HTERT RPE-1 (cell line): ENCODE measurements around the gene RDH16.
"Not testable (repeated sequence)": the region's sequence is repeated elsewhere in the genome, so short reads cannot be mapped to it uniquely, and the experiment has no call there.

Source experiments
- in situ Hi-C: fragments of 300-500 bp; cut with MboI; formaldehyde crosslinking; loops from 4 replicates; pipeline ENCODE4 v1.14.3; 2020; ENCODE audit warnings: low sequenced_read_pairs

RDH16 gene

GRCh38 chr12:56990648-56991318, 33.4 kb upstream of the RDH16 start:
- in situ Hi-C loops, result loop anchor here (25.0 kb wide), 1 partner anchor 228 kb away; the partner anchor contains the start of genes HSD17B6 and PRIM1

- in situ Hi-C loops, result loop anchor here (25.0 kb wide), 1 partner anchor 228 kb away; the partner anchor contains the start of genes HSD17B6 and PRIM1
These were observed 32.6 kb upstream of the RDH16 start for GRCh38 chr12:56989861-56990610.

DNA sequence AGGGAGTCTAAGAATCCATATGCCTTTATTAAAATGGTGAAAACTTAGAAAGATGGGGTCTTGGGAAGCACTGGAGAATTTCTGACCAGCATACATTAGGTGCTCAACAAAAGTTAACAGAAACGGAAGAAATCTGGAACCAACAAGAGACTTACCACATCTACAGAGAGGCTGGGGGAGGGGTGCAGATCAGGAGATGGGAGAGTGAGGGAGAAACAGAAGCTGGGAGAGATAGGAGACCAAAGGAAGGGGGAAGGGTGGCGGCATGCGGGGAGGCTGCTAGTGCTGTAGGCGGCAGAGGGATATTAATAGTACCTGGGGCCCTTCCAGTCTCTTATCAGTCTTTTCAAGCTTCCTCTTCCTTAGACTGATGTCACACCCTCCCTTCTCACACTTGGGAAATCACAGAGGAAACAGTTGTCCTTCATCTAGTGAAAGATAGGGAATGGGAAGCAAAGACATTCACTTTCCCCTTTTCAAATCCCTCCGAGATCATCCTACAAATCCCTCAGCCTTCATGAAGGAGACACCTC, 30.9 kb upstream of the RDH16 start:
- in situ Hi-C loops, result loop anchor here (25.0 kb wide), 1 partner anchor 226 kb away; the partner anchor contains the start of genes HSD17B6 and PRIM1

GRCh38 chr12:56987551-56988053, 30.2 kb upstream of the RDH16 start:
- in situ Hi-C loops, result loop anchor here (25.0 kb wide), 1 partner anchor 225 kb away; the partner anchor contains the start of genes HSD17B6 and PRIM1

DNA sequence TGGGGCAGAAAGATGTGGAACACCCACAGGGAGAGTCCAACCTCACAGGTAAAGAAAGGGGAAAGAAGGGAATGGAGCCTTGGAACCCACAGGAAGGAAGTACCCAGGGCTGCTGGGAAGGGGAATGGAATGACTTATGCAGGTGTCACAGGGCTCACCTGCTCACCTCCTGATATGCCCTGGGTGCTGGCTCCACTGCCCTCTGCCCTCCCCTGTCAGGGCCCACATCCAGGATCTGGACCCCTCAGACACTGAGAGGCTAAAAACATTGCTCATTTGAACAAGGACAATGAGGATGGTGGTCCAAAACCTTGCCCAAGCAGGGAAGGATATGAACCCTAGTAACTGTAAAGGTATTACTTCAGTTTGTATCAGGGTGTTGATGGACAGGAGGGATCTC, 29.6 kb upstream of the RDH16 start:
- in situ Hi-C loops, result loop anchor here (25.0 kb wide), 1 partner anchor 225 kb away; the partner anchor contains the start of genes HSD17B6 and PRIM1

DNA sequence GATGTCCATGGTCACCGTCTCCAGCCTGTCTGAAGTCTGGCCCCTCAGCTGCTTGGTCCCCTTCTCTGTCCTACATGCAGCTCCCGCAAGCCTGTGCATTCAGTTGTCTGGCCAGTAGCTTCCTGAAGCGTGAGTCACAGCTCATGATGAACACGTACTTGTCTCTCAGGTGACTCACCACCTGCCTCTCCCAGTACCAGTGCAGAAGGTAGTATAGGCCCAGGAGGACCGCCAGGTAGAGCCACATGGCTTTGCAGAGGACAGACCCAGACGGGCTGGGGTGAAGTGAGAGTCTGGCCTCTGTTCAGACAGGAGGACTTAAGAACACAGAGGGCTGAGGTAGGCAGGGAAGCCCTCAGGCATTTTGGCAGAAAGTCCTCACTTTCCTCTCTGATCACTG, 28.3 kb upstream of the RDH16 start:
- in situ Hi-C loops, result loop anchor here (25.0 kb wide), 1 partner anchor 223 kb away; the partner anchor contains the start of genes HSD17B6 and PRIM1

- in situ Hi-C loops, result loop anchor here (25.0 kb wide), 1 partner anchor 221 kb away; the partner anchor contains the start of genes HSD17B6 and PRIM1
These were observed 26.0 kb upstream of the RDH16 start for GRCh38 chr12:56983386-56983785.

- in situ Hi-C loops, result loop anchor here (25.0 kb wide), 1 partner anchor 220 kb away; the partner anchor contains the start of genes HSD17B6 and PRIM1
These were observed 25.3 kb upstream of the RDH16 start for GRCh38 chr12:56982578-56983236.

DNA sequence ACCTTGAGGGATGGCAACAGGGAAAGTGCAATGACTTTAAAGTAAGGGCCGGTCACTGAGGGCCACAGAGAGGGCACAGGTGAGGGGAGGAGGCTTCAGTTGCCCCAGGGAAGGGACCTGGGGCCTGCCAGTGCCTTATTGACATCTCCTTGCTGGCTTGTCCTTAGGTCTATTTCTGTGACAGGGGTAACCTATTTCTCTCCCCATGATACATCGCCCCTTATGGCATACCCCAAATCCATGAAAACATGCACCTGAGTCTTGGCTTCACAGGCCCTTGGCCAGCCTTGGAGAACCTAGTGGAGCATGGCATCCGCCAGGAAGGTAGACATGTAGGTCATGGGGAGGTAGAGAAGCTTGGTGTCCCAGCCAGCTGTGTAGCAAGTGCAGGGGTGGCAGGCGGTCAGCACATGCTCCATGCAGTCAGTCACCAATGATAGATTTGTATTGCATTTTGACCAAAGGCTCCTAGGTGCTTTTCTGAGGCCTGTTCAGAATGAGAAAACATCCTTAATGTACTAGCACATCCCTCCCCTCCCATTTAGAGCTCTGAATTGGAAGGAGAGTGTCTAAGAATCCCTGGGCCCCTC, 23.6 kb upstream of the RDH16 start:
- in situ Hi-C loops, result loop anchor here (25.0 kb wide), 1 partner anchor 219 kb away; the partner anchor contains the start of genes HSD17B6 and PRIM1

DNA sequence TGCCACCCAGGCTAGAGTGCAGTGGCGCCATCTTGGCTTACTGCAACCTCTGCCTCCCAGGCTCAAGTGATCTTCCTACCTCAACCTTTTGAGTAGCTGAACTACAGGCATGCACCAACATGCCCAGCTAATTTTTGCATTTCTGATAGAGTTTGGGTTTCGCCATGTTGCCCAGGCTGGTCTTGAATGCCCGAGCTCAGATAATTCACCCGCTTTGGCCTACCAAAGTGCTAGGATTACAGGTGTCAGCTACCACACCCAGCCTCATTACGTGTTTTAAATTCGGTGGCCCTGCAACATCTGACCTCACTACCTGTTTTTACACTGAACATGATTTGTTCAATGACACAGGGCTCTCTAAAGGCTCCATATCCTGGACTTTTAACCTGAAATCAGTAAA, 22.9 kb upstream of the RDH16 start:
- in situ Hi-C loops, result loop anchor here (25.0 kb wide), 1 partner anchor 218 kb away; the partner anchor contains the start of genes HSD17B6 and PRIM1

- in situ Hi-C loops, result loop anchor here (25.0 kb wide), 1 partner anchor 217 kb away; the partner anchor contains the start of genes HSD17B6 and PRIM1
These were observed 22.2 kb upstream of the RDH16 start for GRCh38 chr12:56979628-56980027.

DNA sequence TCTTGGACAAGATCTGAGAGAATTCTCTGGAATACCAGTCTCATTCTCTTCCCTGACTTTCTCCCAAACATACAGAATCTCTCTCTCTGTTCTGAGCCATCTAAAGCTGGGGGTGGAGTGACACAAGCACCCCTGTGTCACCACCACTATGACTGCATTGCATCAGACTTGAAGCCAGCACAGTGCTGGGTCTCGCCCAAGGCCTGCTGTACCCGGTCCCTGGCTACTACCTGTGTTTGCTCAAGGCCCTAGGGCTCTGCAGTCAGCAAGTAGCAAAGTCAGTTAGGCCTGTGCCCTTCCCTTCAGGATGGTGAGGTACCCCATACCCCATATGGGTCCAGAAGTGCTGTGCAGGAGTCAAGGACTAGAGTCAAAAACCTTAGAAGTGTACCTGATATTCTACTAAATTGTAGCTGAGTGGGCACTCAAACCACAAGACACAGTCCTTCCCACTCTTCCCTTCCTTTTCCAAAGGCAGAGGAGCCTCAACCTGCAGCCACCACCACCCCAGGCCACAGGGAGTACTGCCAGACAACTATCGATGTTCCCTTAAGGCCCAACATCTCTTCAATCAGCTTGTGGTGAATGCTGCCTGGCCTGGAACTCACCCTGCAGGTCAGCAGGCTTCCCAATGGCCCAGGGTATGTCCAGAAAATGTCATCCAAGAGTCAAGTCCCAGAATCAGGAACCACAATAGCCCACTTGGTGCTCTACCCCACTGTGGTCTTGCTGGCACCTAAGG, 21.2 kb upstream of the RDH16 start:
- in situ Hi-C loops, result loop anchor here (25.0 kb wide), 1 partner anchor 216 kb away; the partner anchor contains the start of genes HSD17B6 and PRIM1

DNA sequence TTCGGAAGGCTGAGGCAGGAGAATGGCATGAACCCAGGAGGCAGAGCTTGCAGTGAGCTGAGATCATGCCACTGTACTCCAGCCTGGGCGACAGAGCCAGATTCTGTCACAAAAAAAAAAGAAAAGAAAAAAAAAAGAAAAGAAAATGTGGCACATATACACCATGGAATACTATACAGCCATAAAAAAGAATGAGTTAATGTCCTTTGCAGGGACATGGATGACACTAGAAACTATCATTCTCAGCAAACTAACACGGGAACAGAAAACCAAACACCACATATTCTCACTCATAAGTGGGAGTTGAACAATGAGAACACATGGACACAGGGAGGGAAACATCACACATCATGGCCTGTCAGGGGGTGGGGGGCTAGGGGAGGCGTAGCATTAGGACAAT, 20.0 kb upstream of the RDH16 start:
- in situ Hi-C loops, result loop anchor here (25.0 kb wide), 1 partner anchor 215 kb away; the partner anchor contains the start of genes HSD17B6 and PRIM1

GRCh38 chr12:56974224-56974623, 16.8 kb upstream of the RDH16 start:
- in situ Hi-C loops, result not testable (repeated sequence)

DNA sequence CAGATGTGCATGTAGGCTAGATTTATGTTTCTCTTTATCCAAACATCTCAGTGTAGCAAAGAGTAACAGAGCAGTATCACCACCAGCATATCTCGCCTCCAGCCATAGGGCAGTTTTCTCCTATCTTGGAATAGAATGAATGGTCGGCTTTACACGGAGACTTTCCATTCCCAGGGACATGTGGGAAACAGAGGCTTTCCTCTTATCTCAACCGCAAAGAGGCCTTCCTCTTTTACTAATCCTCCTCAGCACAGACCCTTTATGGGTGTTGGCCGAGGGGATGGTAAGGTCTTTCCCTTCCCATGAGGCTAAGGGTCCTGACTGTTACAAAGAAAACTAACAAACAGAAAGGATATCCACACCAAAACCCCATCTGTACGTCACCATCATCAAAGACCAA, 11.5 kb upstream of the RDH16 start:
- in situ Hi-C loops, result not testable (repeated sequence)

GRCh38 chr12:56965997-56966642, 8.7 kb upstream of the RDH16 start:
- in situ Hi-C loops, result not testable (repeated sequence)

- in situ Hi-C loops, result not testable (repeated sequence)
These were observed 7.7 kb upstream of the RDH16 start for GRCh38 chr12:56965124-56965523.

GRCh38 chr12:56963557-56963956, 6.1 kb upstream of the RDH16 start:
- in situ Hi-C loops, result not testable (repeated sequence)

GRCh38 chr12:56962247-56962646, 4.8 kb upstream of the RDH16 start:
- in situ Hi-C loops, result not testable (repeated sequence)
